SHP77 treated with DMSO at 0.1 percent for 48 hours (cell line): Measurements from ENCODE around the gene SWT1.
A peak's percentile ranks its signal among the peaks of the same experiment; 100 is the strongest.

Source experiments
- DNase-seq: peaks from one replicate; lab custom pipeline; 2025; lab: John Stamatoyannopoulos, UW

The SWT1 gene

DNA sequence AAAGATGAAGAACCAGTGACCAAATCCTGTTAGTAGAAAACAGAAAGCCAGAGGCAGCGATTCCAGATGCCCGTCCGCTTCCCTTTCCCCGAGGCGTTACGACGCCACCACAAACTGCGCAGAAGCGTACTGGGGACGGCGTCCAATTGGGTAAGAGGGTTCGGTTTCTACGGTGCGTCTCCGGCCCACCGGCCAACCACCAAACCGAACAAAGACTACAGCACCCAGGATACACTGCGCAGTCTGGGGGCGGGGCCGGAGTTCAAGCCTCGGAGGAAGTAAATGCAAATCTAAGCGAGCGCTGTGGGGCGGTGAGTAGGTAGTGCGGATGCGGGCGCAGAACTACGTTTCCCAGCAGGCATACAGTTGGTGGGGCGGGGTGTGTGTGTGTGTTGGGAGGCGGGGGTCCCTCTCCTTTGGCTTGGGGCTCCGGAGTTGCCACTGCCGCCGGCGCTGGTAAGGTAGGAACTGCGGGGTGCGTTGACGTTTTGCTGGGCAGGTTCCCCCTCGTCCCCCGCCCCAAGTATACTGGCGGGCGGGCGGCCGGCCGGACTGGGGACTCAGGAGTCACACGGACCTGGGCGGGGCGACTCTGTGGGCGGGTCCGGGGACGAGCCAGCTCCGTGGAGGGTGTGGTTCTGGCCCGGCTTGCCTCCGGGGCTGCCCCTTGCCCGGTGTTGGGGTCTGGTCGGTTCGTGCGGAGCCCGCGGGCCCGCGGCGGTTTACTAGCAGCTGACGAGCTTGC is at the start of gene SWT1, which contains the start of gene TRMT1L:
Gene SWT1, plus strand, starts transcription at position 314 of the 745 bp plus-strand sequence. CDS start 3,675 bp downstream, outside the sequence.
Gene TRMT1L, minus strand, starts transcription at position 100 of the 745 bp plus-strand sequence. CDS start 241 bp downstream, outside the sequence.
- peak; percentile 98 for DNase-seq

- no peak for DNase-seq
Measured at GRCh38 chr1:185108321-185108720, 48.6 kb upstream of the SWT1 start.

- no peak for DNase-seq
Measured at GRCh38 chr1:185110145-185110544, 46.8 kb upstream of the SWT1 start.

DNA sequence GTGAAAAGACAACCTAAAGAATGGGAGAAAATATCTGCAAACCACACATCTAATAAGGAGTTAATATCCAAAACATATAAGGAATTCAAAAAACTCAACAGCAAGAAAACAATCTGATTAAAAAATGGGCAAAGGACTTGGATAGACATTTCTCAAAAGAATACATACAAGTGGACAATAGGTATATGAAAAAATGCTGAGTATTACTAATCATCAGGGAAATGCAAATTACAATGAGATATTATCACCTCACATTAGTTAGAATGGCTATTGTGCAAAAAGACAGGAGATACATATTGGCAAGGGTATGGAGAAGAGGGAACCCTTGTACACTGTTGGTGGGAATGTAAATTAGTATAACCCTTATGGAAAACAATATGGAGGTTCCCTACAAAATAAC is 45.1 kb upstream of the SWT1 start:
- DNase-seq, result no peak

- DNase-seq, result no peak
Measured at GRCh38 chr1:185112356-185112755, 44.6 kb upstream of the SWT1 start.

DNA sequence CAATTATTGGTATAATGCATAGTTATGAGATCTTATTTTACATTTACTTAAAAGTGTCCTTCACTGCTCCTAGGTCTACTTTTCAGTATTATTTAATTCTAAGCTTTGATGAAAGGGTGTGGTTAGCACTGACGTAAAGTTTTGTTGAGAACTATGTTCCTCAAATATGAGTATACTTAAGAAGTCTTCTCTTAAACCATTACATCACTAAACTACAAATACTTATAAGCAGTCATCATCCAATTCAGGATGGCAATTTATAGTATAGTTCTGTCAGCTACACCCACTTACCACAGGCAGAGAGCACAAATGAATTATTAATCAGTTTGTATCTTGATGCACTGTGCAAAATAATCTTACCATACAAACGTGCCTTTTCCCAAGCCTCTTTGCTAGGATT is 27.3 kb upstream of the SWT1 start:
- DNase-seq, result no peak

GRCh38 chr1:185132534-185132933 is 24.4 kb upstream of the SWT1 start:
- DNase-seq, result no peak

GRCh38 chr1:185137896-185138545 is 18.9 kb upstream of the SWT1 start:
- DNase-seq, result no peak

DNA sequence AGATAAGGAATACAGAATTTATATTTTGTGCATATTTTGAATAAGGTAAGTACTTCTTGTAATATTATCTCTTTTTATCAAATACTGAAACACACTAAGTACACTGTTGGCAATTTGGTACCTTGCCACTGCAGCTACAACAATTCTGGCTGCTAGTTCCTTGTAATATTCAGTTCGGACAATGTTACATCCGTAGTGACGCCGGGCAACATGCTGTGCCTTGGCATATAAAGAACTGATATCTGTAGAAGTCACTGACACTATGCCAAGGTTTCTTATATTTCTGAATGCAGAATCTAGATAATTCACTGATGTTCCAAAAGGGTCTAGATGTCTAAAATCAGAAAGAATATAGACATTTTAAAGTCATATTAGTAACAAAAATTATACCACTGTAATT is 17.7 kb upstream of the SWT1 start:
- DNase-seq, result no peak

- DNase-seq, result no peak
Measured at GRCh38 chr1:185144233-185144632, 12.7 kb upstream of the SWT1 start.

DNA sequence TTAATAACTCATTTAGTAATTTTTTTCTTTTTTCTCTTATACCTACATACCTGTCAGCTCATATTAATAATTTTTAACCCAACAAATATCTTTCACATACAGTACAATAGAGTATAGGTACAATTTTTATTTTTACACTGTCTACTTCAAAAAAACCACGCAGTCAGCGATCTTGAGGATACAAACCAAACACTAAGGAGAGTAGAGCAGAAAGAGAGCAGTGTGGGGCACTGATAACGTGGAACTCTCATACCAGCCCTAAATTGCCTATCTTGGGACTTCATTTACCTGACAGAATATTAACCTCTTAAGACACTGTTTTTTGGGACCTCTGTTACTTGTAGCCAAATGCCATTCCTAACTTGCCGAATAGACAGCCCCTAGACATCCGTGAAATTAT is 5.8 kb upstream of the SWT1 start:
- DNase-seq, result no peak

DNA sequence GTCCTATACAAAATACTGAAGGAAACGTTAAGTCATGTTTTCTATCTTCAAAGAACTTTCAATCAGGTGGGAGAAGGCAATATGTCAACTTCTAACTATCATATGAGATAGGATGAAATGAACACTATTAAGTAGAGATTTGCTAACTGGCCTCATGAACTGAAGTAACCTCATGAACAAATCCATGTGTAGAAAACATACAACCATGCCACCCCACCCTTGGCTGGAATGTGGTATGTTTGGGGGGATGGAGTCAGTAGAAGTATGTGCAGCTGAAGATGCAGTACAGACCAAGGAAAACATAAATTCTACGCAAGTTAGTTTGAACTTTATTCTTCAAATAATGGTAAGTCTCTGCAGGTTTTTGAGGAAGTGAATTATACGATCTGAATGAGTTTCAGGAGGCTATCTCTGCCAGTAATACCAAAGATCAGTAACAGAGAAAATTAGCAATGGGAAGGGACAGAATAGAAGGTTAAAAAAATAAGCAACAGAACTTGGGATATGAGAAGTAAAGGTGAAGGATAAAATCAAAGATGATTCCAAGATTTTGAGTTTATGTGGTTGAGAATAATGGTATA is 4.7 kb upstream of the SWT1 start:
- DNase-seq, result no peak

DNA sequence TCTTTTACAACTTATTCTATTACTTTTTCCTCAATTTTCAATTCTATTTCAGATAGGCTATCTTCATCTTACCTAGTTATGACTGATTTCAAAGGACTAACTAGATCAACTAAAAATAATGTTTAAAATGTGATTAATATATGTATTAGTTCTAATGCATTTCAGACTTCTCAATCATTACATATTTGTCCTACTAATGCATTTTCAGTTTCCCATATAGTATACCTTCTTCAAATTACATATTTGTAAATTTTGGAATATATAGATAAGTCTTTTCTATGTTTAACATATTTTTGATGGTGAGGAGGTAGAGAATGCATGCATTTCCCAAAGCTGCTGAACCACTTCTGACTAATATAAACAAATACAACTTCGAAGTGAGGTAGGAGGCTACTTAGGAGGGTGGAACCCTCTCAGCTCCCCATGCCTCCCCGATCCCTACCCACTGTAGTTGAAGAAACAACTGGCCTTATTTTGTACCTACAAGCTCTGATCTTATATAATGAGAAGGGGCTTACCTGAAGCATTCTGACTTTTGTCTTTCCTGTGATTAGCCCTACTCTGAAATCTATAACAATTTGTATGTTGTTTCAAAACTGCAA is 2.0 kb upstream of the SWT1 start:
- DNase-seq, result no peak

DNA sequence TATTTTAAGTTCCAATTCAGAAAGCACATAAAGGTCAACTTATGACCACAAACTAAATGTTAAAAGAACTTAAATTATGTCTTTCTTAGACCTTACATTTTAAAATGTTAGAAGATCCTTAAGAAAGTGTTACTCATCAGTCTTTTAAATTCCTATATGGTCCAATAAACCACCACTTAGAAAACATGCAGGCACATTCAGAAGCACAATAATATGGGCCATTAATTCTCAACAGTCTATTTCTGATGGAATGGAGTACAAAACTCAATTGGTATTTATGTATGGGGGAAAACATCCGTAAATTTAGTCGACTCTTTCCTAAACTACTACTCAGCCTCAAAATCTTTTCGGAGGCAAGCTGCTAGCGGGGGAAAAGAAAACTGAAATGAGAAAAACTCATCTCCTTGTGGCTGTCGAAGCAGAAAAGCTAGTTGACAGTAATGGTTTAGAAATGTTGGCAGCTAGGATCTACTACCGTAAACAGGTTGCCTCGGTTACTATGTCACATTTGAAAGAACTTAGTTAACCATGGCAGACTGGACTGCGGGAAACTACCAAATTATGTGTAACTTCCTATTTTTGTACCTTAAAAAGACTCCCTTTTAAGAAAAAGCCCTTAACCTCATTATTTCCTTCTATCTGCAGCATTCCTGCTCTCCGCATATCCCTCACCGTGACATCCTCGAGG is 1.2 kb upstream of the SWT1 start:
- DNase-seq, result no peak

GRCh38 chr1:185156288-185156853 is 596 bp upstream of the SWT1 start:
- peak; percentile 53 for DNase-seq

DNA sequence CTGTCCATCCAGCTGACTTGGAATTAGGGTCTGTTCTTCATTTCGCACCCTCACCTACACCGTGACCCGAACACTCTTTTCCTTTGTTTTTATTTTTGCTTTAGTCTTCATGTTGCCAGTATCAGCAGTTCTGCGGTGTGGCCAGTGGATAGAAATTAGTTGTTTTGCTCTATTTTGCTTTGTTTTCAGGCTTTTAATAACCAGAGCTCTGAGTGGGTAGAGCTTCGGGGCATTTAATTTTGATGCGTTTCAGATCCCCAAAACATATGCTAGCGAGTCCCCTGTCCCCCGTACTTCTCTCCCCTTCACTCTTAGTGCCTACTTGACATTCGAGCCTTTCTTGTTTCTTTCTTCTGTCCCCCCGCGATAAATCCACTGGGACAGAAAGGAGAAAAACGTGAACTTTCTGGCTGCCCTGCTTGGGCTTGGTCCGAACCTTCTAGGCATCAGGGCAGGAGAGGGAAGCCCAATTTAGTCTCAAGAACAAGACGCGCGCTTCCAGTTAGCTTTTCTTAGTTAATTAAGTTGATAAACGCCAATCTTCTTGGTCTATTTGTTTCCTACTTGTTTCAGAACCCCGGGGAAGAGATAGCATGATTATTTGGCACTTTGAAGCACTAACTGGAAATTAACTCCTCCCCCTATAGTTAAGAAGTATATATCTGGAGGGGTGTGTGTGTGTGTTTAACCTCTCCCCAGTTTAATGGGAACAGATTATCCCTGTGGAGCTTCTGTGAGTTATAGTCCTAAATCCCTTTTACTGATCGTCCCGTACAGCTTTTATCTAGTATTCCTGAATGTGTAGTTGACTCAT is 839 bp downstream of the SWT1 start:
- no peak for DNase-seq

- no peak for DNase-seq
Measured at GRCh38 chr1:185158800-185159199, 1.8 kb downstream of the SWT1 start.

GRCh38 chr1:185159966-185160365 is 3.0 kb downstream of the SWT1 start:
- no peak for DNase-seq

GRCh38 chr1:185162491-185162890 is 5.5 kb downstream of the SWT1 start:
- no peak for DNase-seq

- no peak for DNase-seq
Measured at GRCh38 chr1:185166106-185166505, 9.1 kb downstream of the SWT1 start.

GRCh38 chr1:185170291-185170848 is 13.4 kb downstream of the SWT1 start:
- peak; percentile 42 for DNase-seq
